GM19324 (cell line): ENCODE results near the gene ARMC2.

Experiments used
- ATAC-seq: cut with Tn5 transposase; IDR thresholded peaks from one replicate; pipeline ENCODE4 v1.9.1; 2021; ENCODE audit warnings: mild to moderate bottlenecking, moderate library complexity; ENCODE audit not compliant: unreplicated experiment, low FRiP score

Gene ARMC2

DNA sequence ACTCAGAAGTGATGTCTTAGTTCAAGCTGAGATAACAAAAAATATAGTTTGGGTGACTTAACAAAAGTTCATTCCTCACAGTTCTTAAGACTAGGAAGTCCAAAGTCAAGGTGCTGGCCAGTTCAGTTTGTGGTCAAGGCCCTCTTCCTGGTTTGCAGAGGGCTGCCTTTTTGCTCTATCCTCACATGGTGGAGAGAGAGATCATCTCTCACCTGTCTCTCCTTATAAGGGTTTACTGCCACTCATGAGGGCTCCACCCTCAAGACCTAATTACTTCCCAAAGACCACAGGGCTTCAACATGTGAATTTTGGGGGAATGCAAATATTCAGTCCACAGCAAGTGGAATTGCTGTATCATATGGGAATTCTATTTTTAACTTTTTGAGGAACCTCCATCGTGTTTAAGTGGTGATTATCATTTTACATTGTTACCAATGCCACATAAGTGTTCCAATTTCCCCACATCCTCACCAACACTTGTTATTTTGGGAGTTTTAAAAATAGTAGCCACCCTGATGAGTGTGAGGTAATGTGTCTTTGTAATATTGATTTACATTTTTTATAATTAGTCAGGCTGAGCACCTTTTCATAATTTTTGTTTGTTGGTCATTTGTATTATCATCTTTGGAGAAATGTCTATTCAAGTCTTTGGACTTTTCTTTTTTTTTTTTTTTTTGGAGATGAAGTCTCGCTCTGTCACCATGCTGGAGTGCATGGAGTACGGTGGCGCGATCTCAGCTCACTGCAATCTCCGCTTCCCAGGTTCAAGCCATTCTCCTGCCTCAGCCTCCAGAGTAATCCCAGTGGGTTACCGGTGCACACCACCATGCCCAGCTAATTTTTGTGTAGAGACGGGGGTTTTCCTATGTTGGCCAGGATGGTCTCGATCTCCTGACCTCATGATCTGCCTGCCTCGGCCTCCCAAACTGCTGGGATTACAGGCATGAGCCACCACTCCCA, 134.2 kb downstream of the ARMC2 start:
- no peak for ATAC-seq

DNA sequence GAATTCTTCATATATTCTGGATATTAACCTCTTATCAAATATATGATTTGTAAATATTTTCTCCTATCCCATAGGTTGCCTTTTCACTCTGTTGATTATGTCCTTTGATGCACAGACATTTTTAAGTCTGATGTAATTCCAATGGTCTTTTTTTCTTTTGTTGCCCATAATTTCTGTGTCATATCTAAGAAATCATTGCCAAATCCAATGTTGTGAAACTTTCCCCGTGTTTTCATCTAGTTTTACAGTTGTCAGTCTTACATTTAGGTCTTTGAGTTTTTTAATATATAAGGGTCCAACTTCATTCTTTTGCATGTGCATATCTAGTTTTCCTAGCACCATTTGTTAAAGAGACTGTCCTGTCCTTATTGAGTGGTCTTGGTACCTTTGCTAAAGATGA, 134.9 kb downstream of the ARMC2 start:
- no peak for ATAC-seq

GRCh38 chr6:108985301-108985700, 137.1 kb downstream of the ARMC2 start:
- ATAC-seq = no peak

GRCh38 chr6:108987156-108987555, 138.9 kb downstream of the ARMC2 start:
- ATAC-seq = no peak

DNA sequence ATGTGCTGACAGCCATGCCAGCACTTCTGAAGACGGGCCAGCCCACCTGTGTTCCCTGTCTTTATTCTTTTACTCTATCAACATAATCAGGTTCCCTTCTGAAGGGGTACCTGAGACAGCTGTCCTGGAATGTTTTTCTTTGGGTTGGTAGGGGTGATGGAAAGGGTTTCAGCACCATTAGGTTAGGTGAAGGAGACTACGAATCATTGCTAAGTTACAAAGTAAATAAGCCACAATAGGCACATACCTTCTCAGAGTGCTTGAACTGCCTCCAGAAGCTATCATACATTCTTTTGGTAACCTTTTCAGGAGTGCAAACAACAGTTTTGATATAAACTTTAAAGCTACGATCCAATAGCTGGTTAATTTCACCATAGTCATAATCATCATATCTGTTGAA, 140.1 kb downstream of the ARMC2 start:
- no peak for ATAC-seq

DNA sequence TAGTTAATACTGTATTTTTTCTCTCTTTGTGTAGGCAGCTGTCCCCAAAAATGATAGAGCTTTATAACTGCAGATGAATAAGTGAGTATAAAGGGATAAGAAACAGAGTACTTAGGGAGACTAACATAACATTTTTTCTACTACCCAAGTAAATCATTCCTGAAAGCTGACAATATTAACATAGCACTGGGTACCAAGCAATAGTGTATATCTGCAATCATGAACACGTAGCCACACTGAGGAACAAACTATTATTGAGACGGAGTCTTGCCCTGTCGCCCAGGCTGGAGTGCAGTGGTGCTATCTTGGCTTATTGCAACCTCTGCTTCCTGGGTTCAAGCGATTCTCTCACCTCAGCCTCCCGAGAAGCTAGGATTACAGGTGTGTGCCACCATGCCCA, 140.5 kb downstream of the ARMC2 start:
- ATAC-seq = no peak

DNA sequence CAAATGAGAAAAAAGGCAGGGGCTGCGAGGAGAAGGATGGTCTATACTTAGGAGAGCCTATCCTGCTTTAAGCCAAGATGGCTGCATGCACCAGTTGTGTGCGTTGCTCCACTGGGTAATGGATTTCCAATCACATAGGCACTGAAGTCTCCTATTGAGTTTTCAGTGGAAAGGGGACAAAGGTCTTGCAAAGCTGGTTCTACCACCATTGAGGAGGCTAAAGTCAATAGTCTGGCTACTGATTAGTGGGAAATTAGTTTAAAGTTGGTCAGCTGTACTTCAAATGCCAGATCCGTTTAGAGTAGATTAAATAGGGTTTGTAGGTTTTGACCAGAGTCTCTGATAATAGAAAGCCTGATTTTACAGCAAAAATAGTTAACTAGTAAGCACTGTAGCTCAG, 141.5 kb downstream of the ARMC2 start:
- ATAC-seq = no peak

- no peak for ATAC-seq
Measured at GRCh38 chr6:108993876-108994275, 145.7 kb downstream of the ARMC2 start.

DNA sequence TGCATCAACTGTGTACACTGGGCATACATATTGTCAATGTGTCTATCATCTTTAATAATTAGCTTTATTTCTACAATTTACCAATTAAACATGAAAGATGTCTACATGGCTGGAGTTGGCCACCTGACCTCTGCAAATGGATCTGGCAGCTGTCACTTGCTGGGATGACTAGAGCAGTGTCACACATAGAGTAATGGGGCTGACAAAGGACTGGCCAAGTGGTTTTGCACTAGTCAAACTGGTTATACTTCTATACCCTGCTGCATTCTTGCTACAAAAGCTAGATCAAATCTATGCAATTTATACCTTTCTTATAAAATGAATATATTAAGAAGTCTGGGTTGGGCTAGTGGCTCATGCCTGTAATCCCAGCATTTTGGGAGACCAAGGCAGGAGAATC, 147.1 kb downstream of the ARMC2 start:
- no peak for ATAC-seq

DNA sequence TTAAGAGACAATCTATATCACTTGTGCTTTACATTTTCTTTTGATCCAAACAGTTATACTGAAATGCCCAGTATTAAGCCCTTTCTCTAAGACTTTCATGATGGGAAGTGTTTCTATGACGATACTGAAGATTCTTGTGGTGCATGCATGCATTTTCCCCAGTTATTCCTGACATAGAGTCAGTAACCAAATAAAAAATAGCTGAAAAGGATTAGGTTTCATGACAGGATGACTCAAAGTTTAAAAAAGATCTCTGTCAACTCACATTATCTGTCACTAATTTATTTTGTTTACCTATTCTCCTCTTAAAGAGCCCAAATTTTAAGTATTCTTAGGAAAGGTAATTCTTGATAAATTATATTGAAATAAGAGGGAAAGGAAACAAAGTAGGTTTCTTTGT, 148.0 kb downstream of the ARMC2 start:
- no peak for ATAC-seq

DNA sequence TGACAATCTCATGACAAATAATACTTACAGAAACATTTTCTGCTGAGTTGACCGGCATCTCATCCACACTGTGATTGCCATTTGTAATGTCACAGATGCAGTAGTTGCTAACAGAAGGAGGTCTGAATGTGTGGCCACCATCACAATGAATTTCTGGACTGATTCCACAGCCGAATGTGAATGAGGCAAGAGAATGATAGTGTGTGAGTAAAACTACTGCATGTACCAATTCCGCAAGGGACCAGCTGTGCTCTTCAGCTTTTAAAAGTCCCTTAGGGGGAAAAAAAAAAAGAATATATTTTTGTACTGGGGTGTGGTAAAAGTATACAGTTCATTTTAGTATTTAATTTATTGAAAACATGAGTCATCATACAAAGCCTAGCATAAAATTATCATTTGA, 150.3 kb downstream of the ARMC2 start:
- no peak for ATAC-seq

DNA sequence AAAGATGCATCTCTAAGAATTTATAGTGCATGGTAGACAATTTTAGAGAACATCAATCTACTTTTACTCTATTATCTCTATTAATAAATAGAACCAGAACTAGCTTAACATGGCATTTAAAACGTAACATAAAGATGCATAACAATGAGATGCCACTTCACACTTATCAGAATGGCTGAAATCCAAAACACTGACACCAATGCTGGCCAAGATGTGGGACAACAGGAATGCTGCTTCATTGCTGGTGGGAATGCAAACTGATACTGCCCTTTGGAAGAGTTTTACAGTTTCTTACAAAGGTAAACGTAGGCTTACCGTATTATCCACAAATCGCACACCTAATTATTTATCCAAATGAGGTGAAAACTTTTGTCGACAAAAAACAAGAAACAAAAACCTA, 151.2 kb downstream of the ARMC2 start:
- ATAC-seq = no peak

GRCh38 chr6:109000289-109000688, 152.1 kb downstream of the ARMC2 start:
- no peak for ATAC-seq

GRCh38 chr6:109001291-109001894, 153.2 kb downstream of the ARMC2 start:
- no peak for ATAC-seq

DNA sequence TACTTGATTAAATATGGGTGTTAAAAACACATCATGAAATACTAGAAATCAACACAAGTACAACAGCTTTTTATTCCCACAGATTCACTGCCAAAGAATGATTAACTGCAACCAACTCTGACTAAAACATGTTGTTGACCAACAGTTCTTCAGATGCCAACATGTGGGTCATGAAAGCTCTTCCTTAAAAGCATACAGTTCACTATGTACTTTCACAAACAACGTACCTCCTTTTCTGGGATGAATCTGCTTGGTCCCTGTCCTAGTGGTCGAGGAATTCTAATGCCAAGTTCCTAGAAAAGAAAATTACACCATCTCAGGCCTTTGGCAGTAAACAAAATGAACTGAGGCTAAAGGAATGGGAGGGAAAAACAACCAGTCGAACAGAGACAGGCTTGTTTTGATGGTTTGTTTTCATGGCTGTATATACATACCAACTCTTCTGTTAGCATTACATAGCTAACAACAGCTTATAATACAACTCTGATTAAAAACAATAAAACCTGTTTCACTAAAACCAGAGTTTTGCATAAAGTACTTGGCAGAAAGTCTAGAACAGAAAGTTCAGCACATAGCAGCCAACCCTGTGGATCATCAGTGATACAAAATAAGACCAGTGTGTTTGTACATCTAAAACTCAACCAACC, 154.0 kb downstream of the ARMC2 start:
- no peak for ATAC-seq

DNA sequence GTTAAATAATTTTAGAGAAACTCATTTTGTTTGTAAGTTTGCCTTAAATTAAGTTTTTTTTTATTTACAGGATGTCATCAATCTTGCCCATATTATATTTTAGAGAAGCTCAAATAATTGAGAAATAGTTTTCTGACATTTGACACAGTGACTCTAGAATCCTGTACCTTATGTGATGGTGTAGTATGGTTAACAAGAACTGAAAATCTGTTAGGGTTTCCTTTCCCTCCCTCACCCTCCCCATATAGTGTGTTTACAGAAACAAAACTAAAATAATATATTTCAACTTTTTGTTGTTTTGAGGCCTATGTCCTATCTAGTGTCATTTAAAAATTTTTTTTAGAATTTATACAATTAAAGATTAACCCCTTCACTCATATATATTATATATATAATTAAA, 154.7 kb downstream of the ARMC2 start:
- no peak for ATAC-seq

DNA sequence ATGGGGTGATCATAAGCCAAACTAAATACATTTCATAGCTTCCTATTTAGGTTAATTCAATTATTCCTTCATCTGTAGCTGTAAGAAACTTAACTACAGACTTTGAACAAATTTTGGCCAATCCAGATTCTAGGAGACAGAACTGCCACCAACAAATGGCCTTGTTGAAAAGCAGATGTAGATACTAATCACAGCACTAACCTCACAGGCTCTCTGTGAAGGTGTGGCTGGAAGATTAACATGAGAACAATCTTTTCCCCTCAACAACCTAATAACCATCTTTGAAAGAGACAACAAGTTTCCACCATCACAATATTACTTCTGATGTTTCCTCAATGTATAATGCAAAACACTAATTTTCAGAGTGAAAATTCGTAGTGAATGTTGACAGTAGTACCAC, 158.6 kb downstream of the ARMC2 start:
- ATAC-seq = no peak

DNA sequence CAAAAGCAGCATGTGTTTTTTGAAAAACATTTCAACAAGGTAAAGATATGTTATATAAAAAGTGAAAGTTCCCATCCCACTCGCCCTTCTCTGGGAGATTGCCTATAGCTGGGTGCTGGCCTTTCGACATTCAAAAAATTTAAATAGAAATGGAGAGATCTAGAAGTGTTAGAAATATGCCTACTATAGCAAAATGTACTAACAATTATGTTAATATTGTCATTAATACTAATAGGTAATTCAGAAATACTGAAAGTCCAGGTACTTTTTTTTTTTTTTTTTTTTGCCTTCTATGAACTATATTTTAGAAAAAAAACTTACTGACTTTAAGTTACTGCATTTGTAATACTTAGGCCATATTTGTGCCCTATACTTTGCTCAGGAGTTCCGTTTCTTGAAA, 159.3 kb downstream of the ARMC2 start:
- ATAC-seq = no peak

GRCh38 chr6:109008054-109008453, 159.8 kb downstream of the ARMC2 start:
- no peak for ATAC-seq

- peak; percentile 24 for ATAC-seq
Measured at GRCh38 chr6:109008537-109009235, 160.5 kb downstream of the ARMC2 start.
